Body of pancreas (tissue), 4 donors: ENCODE data around the gene RPL14. TPM values are rescaled to one million over a fixed set of nuclear protein-coding genes. Genes with fewer than 3 reads are reported as not detected.
A peak's percentile ranks its signal among the peaks of the same experiment; 100 is the strongest.

Source experiments
- ATAC-seq: fragments of 150-250 bp; one replicate; pipeline ENCODE4 v1.9.1; 2016
- DNase-seq, 4 donors: peaks; one replicate each; pipeline ENCODE4 v3.0.0-alpha.2; 2019
- H3K27ac ChIP-seq, 4 donors: fragments of 200-600 bp; sonication (generic); 1 replicate in 3 of 4; 2 replicates in 1 of 4; pipeline versions ENCODE4 v1.5.1 to v1.6.1; 2016 to 2019; ENCODE audit warnings: mild to moderate bottlenecking in 1 of 4, mixed read lengths in 1 of 4, moderate library complexity in 1 of 4
- H3K27me3 ChIP-seq, 2 donors: fragments of 200-600 bp; sonication (generic); one replicate each; pipeline ENCODE4 v1.6.0; 2016; ENCODE audit warnings: mild to moderate bottlenecking in 1 of 2
- H3K36me3 ChIP-seq, 2 donors: fragments of 200-600 bp; sonication (generic); replicated peaks in 1 of 2; 2 replicates each; pipeline ENCODE4 v1.5.1; 2016; ENCODE audit warnings: low read depth in 2 of 2; ENCODE audit not compliant: insufficient read depth in 1 of 2
- H3K4me1 ChIP-seq: fragments of 200-600 bp; sonication (generic); one replicate; pipeline ENCODE4 v1.6.0; 2016
- H3K4me3 ChIP-seq, 2 donors: fragments of 200-600 bp; sonication (generic); 1 replicate in 1 of 2; 2 replicates in 1 of 2; pipeline ENCODE4 v1.5.1; 2016 to 2019
- H3K9me3 ChIP-seq, 3 donors: fragments of 200-600 bp; sonication (generic); 1 replicate in 2 of 3; 2 replicates in 1 of 3; pipeline ENCODE4 v1.5.1; 2016
- CTCF ChIP-seq, 7 experiments: fragments of 450-650 bp in 4 of 7; fragments of 200-600 bp in 3 of 7; sonication (generic) in 3 of 7; IDR thresholded peaks; one replicate each; pipeline ENCODE4 v1.5.1; 2016 to 2019; ENCODE audit warnings: antibody characterized with exemption in 7 of 7
- POLR2A ChIP-seq, 3 donors: fragments of 450-650 bp; IDR thresholded peaks; one replicate each; pipeline ENCODE4 v1.6.1; 2016; ENCODE audit warnings: antibody characterized with exemption in 3 of 3, mild to moderate bottlenecking in 2 of 3
- WGBS, 2 donors: methylation state at CpG; one replicate each; pipeline ENCODE4 v1.1.5; 2017; 5-methylcytosine and 5-hydroxymethylcytosine counted together
- intact Hi-C: fragments of 100-400 bp; cut with DNase I; formaldehyde crosslinking; loops from one replicate; pipeline ENCODE4 v1.15.1; 2023
- small RNA-seq: library from RNA; depleted of rRNA; stranded (forward); fragments of <200 nt; gene quantifications from one replicate; pipeline ENCODE3, GENCODE V24; 2016
- total RNA-seq, 2 donors: library from RNA; depleted of rRNA; stranded (reverse); fragments of >200 nt; gene quantifications; one replicate each; pipeline ENCODE4 v1.1.0, GENCODE V29; 2016

Gene RPL14
- total RNA-seq, 2 donors from 2014 or later = 176 to 279 TPM

GRCh38 chr3:40518067-40518466, 60.9 kb downstream of the RPL14 start:
- Histone ChIP-seq H3K4me3 (no peak overlapping the region), H3K36me3 (peaks cover 0 to 7% of the 10 kb centered on the region in 2 donors), H3K27ac (peak overlapping the region in 1 of 4 donors; percentile 57), H3K27me3 (no peaks in the 10 kb centered on the region), H3K4me1 (no peaks in the 10 kb centered on the region), H3K9me3 (no peaks in the 10 kb centered on the region)
- no peak for TF ChIP-seq CTCF (IDR thresholded peaks at IDR 0.05)
- no peak for TF ChIP-seq POLR2A (IDR thresholded peaks at IDR 0.05)
- 57 to 61% methylated on average over 1 of the region's 1 CpG for WGBS, 2 donors
- ATAC-seq = peak; percentile 40
- peak in 2 of 4 donors; percentile 11 to 15 for DNase-seq
- intact Hi-C loops = no loop called here

Small RNA genes within 50 kb of the gene (small RNA-seq; reads per million reads assigned to genes)
- gene RNU5B-2P = not detected

Other genes starting within 250 kb of the RPL14 start
- 10 to 100 TPM in 1 of 2 donors, 1 to 10 TPM in 1; 5.3 to 15.8 TPM for gene EIF1B, start 147.6 kb upstream of the RPL14 start, total RNA-seq
- 10 to 100 TPM; 12.2 to 17.1 TPM for gene ENTPD3, start 70.2 kb upstream of the RPL14 start, total RNA-seq
- gene ZNF619, start 19.8 kb downstream of the RPL14 start, total RNA-seq = 1 to 10 TPM; 3.0 to 3.9 TPM
- gene ZNF620, start 48.7 kb downstream of the RPL14 start, total RNA-seq = 1 to 10 TPM; 2.6 to 6.9 TPM
- gene ZNF621, start 67.6 kb downstream of the RPL14 start, total RNA-seq = 10 to 100 TPM; 13.2 to 14.0 TPM